CD4-positive, alpha-beta T cell treated with Interleukin-21 for 1 hour (primary cell): ENCODE measurements around the gene ZNF680.
"Not testable (repeated sequence)": the region's sequence is repeated elsewhere in the genome, so short reads cannot be mapped to it uniquely, and the experiment has no call there.

Experiments used
- DNase-seq: peaks from one replicate; pipeline ENCODE4 v3.0.0-alpha.2; 2020

The ZNF680 gene

DNA sequence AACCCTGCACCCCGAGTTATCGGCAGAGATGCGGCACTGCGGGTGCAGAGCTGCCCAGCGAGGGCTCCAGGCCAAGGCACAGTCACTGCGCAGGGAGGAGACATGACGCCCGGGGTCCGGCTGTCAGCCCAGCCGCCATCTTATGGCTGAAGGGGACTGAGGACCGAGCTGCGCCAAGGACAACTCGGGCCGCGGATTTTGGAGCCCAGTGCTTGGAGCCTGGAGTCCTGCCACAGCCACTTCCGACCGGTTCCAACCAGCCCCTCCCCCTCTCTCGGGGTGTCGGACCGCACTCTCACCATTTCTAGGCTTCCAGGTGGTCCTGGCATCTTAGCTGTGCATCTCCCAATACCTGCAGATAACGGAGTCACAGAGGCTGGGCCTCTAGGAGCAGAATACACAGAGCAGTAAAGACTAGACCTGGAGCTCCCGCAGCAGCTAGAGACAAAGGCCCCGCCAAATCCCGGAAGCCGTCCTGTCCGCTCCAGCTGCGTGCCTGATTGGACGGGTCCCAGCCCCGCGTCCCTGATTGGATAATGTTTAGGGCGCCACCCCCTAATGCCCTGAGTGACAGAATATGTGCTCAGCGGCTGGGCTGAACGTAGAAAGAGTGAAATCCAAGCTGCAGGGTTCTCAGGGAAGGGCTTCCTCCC, at the start of gene ZNF680:
Gene ZNF680 (minus strand): TSS at position 446 of the 653 bp plus-strand sequence. CDS start 117 bp downstream, at position 329.
- peak; percentile 93 for DNase-seq

DNA sequence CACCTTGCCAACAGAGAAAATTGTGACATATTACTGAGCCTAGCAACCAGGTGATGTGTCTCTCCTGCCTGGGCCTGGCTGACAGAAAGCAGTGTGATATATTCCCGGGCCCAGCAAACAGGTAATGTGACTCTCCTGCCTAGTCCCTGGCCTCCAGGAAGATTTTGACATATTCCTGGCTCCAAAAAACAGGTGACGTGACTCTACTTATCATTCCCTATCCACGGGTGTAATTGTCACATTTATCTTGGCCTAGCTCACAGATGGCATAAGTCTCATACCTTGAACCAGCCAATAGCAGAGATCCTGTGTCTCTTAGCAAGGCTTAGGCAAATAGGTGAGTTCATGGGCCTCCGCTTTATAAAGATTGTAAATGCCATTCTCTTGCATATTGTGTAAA, 49.6 kb upstream of the ZNF680 start:
- no peak for DNase-seq

DNA sequence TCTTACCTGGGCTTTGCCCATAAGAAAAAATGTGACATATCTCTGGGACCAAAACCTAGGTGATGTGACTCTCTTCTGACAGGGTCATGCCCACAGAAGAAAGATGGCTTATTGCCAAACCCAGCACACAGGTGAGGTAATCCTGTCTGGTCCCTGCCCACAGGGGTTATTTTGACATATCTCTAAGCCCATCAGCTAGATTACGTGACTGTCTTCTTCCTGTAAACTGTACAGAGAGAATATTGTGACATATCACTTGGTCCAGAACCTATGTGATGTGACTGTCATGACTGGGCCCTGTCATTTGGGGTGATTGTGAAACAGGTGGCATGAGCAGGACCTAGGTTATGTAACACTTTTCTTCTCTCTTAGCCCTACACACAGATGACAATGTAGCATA, 48.8 kb upstream of the ZNF680 start:
- DNase-seq: no peak

DNA sequence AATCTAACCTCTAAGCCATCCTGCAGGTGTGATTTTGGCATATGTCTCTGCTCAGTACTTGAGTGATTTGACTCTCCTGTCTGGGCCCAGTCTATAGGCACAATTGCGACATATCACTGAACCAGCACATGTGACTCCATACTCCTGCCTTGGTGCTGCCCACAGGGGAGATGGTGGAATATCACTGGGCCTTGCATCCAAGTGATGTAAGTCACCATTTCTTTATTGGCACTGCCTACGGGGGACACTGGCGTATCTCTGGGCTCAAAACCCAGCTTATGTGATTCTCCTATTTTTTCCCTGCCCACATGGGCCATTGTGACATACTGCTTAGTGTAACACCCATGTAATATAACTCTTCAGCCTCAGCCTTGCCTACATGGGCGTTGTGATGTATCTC, 48.1 kb upstream of the ZNF680 start:
- no peak for DNase-seq

DNA sequence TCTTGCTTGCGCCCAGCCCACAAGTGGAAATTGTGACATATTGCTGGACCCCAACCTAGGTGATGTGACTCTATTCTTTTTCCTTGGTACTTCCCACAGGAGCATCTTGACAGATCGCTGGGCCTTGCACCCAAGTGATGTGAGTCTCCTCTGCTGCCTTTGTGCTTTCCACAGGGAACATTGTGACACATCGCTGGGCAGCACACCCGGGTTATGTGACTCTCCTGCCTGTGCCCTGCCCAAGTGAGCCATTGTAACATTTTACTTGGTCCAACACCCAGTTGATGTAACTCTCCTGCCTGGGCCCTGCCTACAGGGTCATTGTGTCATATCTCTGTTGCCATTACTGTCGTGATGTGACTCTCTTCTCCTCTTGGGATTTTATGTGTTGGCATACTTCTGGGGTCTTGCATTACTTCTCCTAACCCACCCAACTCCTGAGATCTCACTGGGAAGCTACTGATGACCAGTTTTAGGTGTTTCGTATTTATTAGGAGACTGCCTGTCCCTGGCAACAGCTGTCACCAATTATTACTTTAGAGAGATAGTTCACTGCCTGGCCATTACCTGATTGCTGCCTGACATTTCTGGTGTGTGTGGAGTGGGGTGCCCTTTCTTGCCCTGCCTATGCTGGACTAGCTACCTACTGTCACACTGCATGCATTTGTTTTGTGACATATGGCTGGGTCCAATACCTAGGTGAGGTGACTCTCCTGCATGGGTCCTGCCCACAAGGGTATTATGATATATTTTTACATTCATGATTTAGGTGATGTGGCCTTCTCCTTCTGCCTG, 45.4 kb upstream of the ZNF680 start:
- DNase-seq: no peak

GRCh38 chr7:64606385-64606784, 43.5 kb upstream of the ZNF680 start:
- no peak for DNase-seq

DNA sequence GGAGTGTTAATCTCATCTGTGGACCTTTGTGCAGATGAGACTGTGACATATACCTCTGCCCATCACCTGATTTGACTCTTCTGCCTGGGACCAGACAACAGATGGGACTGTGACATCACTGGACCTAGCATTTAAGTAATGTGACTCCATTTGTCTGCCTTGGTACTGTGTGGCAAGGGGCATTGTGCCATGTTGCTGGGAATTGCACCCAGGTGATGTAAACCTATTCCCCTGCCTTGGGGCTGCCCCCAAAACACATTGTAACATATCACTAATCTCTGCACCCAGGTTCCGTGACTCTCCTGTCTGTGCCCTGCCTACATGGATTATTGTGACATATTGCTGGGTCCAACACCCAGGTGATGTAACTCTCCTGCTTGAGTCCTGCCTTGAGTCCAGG, 40.4 kb upstream of the ZNF680 start:
- no peak for DNase-seq

GRCh38 chr7:64602518-64602917, 39.6 kb upstream of the ZNF680 start:
- DNase-seq: no peak

- DNase-seq: no peak
Measured at GRCh38 chr7:64602086-64602485, 39.2 kb upstream of the ZNF680 start.

GRCh38 chr7:64599359-64599758, 36.5 kb upstream of the ZNF680 start:
- no peak for DNase-seq

GRCh38 chr7:64590971-64591370, 28.1 kb upstream of the ZNF680 start:
- no peak for DNase-seq

DNA sequence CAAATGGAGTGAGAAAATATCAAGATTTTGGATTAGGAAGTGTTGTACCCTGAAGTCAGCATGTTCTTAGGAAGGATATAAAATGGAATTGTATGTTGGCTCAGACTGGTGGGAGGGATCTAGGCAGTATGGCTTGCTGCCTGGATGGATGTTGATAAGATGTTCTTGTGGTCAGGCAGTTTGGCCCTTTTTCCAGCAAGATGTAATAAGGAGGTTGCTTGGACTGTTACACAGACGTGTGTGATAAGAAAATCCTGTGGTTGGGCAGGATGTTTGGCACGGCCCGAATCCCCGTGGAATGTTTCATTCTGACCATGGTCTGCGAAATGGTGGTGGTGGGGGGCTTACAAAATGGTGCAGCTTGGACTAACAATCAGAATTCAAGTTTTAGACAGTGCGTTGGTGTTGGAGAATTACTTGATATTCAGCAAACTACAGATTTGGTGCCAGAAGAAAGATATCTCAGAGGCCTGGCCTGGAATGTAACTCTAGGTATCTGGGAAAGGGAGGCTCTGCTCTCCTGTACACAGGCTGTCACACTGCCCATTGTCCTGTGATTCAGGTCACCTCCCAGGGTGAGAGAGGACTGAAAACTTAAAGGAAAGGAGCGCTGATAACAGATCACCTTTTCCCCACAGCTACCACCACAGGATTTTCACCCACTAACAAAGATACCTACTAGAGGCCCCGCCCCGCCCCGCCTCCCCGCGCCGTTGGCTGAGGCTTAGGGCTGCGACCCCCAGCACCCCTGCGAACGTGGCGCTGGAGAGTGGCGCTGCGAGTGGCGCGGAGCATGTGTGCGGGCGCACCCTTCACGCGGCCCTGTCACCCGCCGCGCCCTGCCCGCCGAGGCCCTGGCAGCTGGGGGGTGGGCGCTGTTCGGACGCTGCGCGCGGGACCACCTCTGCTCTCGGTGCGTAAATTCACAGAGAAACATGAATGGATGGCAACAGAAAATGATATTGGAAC, 19.3 kb upstream of the ZNF680 start:
- DNase-seq: no peak

DNA sequence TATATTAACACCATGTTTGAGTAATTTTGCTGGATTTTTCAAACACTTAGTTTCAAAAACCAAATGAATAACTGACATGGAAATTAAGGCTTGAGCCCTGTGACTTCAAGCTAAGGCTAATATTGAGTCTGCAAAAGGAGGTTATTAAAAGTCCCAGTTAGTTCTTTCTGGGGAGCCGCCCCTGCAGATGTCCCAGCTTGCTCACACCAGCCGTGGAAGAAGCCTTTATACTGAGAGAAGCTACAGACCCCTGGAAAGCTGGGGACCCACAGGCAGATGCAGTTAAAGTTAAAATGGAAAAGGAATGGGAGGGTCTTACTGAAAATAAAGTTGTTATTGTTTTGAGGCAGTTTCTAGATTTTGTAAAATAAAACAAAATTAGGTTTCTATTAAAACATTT, 18.5 kb upstream of the ZNF680 start:
- no peak for DNase-seq

DNA sequence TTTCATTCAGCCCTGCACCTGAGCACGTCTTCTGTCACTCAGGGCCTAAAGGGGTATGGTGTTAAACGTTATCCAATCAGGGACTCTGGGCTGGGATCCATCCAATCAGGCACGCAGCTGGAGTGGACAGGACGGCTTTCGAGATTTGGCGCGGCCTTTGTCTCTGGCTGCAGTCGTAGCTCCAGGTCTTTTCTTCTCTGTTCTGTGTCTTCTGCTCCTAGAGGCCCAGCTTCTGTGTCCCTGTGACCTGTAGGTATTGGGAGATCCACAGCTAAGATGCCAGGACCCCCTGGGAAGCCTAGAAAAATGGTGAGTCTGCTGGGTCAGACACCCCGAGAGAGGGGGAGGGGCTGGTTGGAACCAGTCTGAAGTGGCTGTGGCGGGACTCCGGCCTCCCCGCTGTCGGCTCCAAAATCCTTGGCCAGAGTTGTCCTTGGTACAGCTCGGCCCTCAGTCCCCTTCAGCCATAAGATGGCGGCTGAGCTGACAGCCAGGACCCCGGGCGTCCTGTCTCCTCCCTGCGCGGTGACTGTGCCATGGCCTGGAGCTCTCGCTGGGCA, 11.7 kb upstream of the ZNF680 start:
- DNase-seq: no peak

GRCh38 chr7:64570284-64570605, 7.4 kb upstream of the ZNF680 start:
- DNase-seq: not testable (repeated sequence)

DNA sequence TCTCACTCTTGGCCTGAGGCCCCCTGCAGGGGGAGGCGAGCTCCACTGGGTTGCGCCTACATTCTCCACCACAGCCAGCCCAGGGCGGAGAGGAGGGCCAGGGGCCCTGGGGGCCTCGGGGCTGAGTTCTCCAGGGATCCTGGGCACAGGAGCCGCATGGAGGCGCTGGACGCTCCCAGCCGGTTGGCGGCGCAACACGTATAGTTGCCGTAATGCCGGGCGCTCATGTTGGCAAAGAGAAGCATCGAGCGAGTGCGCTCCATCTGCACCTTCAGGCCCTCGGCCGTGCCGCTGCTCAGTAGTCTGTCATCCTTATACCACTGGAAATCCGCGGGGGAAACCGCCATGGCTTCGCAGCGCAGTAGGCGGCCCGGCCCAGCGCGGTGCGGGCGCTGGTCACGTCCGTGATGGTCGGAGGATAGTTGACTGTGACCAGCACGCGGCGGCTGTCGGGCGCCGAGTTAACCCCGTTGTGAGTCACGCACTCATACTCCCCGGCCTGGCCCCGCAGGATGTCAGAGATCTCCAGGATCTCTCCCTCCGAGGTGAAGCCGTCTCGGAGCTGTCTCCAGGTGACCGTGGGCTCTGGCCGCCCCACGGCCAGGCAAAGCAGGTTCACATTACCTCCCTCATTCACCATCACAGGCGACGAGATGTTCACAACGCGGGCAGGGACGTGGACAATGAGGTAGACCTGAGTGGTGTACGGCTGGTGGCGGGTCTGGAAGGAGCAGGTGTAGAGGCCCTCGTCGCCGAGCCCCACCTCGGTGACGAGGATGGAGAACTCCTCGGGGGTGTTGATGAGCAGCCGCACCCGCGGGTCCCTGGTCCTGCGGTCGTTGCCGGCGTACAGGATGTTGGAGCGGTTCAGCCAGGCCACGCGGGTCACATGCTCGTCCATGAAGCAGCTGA, 6.8 kb upstream of the ZNF680 start:
- DNase-seq: peak; percentile 52

GRCh38 chr7:64562256-64562625, 630 bp downstream of the ZNF680 start:
- peak; percentile 25 for DNase-seq

DNA sequence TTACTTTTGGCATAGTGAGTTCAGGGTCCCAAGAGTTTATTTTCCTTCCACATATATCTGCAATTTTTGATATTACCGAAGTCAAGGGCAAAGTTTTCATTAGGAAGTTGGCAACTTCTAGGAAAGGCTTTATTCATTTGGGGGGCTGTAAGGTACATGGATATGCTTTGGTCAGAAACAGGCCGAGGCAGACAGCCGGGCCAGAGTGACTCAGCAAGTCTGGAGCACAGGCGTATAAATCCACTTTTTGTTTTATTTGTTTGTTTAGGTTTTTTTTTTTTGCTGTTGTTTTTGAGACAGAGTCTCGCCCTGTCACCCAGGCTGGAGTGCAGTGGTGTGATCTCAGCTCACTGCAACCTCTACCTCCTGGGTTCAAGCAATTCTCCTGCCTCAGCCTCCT, 3.7 kb downstream of the ZNF680 start:
- DNase-seq: no peak

DNA sequence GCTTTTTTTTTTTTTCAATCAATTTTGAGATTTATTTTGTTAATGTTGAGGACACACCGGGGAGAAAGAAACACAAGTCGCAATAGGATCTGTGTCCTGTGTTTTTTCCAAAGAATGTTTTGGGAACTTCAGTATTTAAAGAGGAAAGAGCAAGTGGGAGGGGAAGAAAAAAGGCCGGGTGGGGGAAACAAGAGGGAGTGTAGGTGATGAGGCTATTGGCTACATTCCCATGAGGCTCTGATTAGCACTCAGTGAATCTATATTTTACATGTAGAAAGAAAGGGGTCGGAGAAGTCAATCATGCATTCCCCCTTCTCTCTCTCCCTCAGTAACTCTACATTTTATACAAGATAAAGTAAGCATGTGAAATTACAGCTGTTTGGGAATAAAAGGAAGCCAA, 4.1 kb downstream of the ZNF680 start:
- no peak for DNase-seq

DNA sequence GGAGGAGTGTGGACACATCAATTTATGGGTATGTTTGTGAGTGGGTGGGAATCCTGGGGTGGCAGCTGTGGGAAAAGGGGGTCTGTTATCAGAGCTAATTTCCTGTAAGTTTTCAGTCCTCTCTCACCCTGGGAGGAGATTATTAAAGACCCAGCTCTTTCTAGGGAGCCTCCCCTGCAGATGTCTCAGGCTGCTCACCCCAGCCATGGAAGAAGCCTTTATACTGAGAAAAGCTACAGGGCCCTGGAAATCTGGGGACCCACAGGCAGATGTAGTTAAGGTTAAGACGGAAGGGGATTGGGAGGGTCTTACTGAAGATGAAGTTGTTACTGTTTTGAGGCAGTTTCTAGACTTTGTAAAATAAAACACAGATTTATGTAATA, 4.6 kb downstream of the ZNF680 start:
- DNase-seq: no peak

GRCh38 chr7:64557601-64558322, 5.1 kb downstream of the ZNF680 start:
- DNase-seq: no peak

GRCh38 chr7:64555046-64555445, 7.8 kb downstream of the ZNF680 start:
- DNase-seq: no peak
